ENCODE measurements around the gene LRP1B. TPM values are rescaled to one million over a fixed set of nuclear protein-coding genes. Genes with fewer than 3 reads are reported as not detected.

LRP1B gene
- total RNA-seq, 1 donor from 2014 or later: 0.25 TPM

GRCh38 chr2:141611176-141611571 is 519.6 kb downstream of the LRP1B start:
- Mint-ChIP-seq H3K9me3 (ENCODE audit: low read depth) (no peaks in the 10 kb centered on the region), H3K27ac (ENCODE audit: unreplicated experiment) (no peak overlapping the region), H3K4me3 (ENCODE audit: unreplicated experiment) (no peak overlapping the region), H3K4me1 (ENCODE audit: low read depth) (peaks cover 11% of the 10 kb centered on the region), H3K27me3 (ENCODE audit: low read depth) (no peaks in the 10 kb centered on the region), H3K36me3 (ENCODE audit: low read depth) (no peaks in the 10 kb centered on the region)
- no peak for DNase-seq (ENCODE audit: low spot score)
- no peak for TF ChIP-seq CTCF (IDR thresholded peaks at IDR 0.05)

- no peak for TF ChIP-seq CTCF (IDR thresholded peaks at IDR 0.05)
- no peak overlapping the region for H3K4me3 Mint-ChIP-seq (ENCODE audit: unreplicated experiment)
Observed at GRCh38 chr2:141610564-141611175, 520.1 kb downstream of the LRP1B start.

GRCh38 chr2:141605163-141605562 is 525.7 kb downstream of the LRP1B start:
- no peaks in the 10 kb centered on the region for H3K36me3 Mint-ChIP-seq (ENCODE audit: low read depth)
- H3K27ac Mint-ChIP-seq (ENCODE audit: unreplicated experiment): no peak overlapping the region
- TF ChIP-seq CTCF (IDR thresholded peaks at IDR 0.05): no peak
- no peaks in the 10 kb centered on the region for H3K9me3 Mint-ChIP-seq (ENCODE audit: low read depth)
- no peak for DNase-seq (ENCODE audit: low spot score)
- no peaks in the 10 kb centered on the region for H3K4me1 Mint-ChIP-seq (ENCODE audit: low read depth)
- H3K27me3 Mint-ChIP-seq (ENCODE audit: low read depth): no peaks in the 10 kb centered on the region
- H3K4me3 Mint-ChIP-seq (ENCODE audit: unreplicated experiment): no peak overlapping the region

More at GRCh38 chr2:141610564-141611175, 520.1 kb downstream of the LRP1B start:
- Mint-ChIP-seq H3K4me1 (ENCODE audit: low read depth) (peaks cover 11% of the 10 kb centered on the region), H3K36me3 (ENCODE audit: low read depth) (no peaks in the 10 kb centered on the region), H3K27ac (ENCODE audit: unreplicated experiment) (no peak overlapping the region), H3K27me3 (ENCODE audit: low read depth) (no peaks in the 10 kb centered on the region), H3K9me3 (ENCODE audit: low read depth) (no peaks in the 10 kb centered on the region)
- no peak for DNase-seq (ENCODE audit: low spot score)

- Mint-ChIP-seq H3K27ac (ENCODE audit: unreplicated experiment) (no peak overlapping the region), H3K27me3 (ENCODE audit: low read depth) (peaks cover 2% of the 10 kb centered on the region), H3K9me3 (ENCODE audit: low read depth) (no peaks in the 10 kb centered on the region), H3K4me3 (ENCODE audit: unreplicated experiment) (no peak overlapping the region), H3K4me1 (ENCODE audit: low read depth) (no peaks in the 10 kb centered on the region), H3K36me3 (ENCODE audit: low read depth) (no peaks in the 10 kb centered on the region)
- no peak for TF ChIP-seq CTCF (IDR thresholded peaks at IDR 0.05)
- DNase-seq (ENCODE audit: low spot score): no peak
Observed at GRCh38 chr2:141601511-141602152, 529.2 kb downstream of the LRP1B start.

- Mint-ChIP-seq H3K27ac (ENCODE audit: unreplicated experiment) (no peak overlapping the region), H3K27me3 (ENCODE audit: low read depth) (peaks cover 2% of the 10 kb centered on the region), H3K9me3 (ENCODE audit: low read depth) (no peaks in the 10 kb centered on the region), H3K36me3 (ENCODE audit: low read depth) (no peaks in the 10 kb centered on the region), H3K4me3 (ENCODE audit: unreplicated experiment) (no peak overlapping the region), H3K4me1 (ENCODE audit: low read depth) (no peaks in the 10 kb centered on the region)
- TF ChIP-seq CTCF (IDR thresholded peaks at IDR 0.05): no peak
- DNase-seq (ENCODE audit: low spot score): no peak
Observed at GRCh38 chr2:141599721-141600120, 531.1 kb downstream of the LRP1B start.
